ENCODE data around the gene RASA3.
"Not testable (repeated sequence)": the region's sequence is repeated elsewhere in the genome, so short reads cannot be mapped to it uniquely, and the experiment has no call there.

Gene RASA3

DNA sequence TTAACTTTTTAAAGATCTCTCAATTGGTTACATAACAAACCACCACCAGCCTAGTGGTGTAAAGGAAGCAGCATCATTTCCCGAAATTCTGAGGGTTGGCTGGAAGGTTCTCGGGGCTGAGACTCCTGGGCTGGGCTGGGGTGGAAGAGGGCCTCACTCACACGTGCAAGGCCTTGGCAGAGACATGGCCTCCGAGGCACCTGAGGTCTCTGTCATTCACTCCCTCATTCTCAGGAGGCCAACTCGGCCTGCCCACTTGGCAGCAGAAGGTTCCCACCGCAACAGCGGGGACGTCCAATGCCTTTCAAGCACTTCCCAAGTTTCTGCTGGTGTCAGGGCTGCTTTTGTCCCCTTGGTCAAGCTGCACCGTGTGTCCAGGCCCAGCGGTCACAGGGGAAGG lies 18.6 kb upstream of the RASA3 start:
- no peak overlapping the region for H3K4me3 ChIP-seq (ENCODE audit: low read length)
- TF ChIP-seq ZNF274 (IDR thresholded peaks at IDR 0.05; ENCODE audit: low read depth, low read length): no peak

DNA sequence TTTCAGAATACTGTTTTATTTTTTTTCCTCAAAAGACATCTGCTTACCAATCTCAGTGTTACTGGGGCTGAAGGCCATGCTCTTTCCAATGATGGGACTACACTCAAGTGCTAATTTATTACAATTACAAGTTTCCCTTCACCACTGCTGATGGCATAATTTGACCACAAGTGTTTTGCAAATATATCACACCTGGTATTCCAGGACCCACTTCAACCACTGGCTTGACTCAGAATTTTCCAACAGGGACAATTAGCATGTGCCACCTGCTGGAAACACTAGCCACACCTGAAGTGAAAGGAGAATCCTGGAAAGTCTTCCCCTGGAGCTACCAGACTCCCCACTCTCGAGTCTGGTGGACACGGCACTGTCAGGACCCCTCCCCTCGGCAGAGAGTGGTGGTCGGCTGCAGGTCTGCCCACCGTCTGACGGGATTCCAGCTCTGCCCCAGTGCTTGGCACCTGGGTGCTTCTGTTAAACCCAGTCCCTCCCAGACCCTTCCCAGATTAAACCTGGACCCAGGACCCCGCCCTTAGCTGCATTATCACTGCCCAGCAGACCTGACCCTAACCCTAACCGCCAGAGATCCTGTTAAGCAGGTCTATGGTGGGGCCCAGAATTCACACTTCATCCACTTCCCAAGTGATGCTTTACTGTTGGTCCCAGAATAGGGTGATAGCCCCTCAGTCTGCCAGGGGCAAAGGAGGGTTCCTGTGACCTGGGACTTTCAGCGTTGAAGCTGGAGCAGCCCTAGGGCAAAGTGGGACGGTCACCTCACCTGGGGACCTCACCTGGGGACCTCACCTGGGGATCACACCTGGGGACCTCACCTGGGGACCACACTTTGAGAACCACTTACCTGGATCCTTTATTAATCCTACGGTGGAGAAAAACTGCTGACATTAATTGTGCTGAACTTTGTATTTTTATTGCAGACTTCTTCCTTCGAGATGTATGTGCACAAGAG lies 17.6 kb upstream of the RASA3 start:
- no peak for TF ChIP-seq ZNF274 (IDR thresholded peaks at IDR 0.05; ENCODE audit: low read depth, low read length)
- no peak overlapping the region for H3K4me3 ChIP-seq (ENCODE audit: low read length)

DNA sequence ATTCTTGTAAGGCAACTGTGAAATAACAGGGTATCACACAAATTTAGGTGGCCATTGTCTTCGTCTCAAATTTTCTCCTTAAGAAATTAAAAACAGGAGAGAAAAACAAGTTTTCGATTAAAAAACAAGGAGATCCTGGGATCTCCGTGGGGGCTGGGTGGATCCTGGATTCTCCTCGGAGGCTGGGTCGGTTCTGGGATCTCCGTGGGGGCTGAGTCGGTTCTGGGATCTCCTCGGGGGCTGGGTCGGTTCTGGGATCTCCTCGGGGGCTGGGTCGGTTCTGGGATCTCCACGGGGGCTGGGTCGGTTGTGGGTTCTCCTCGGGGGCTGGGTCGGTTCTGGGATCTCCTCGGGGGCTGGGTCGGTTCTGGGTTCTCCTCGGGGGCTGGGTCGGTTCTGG lies 16.5 kb upstream of the RASA3 start:
- not testable (repeated sequence) for H3K4me3 ChIP-seq (ENCODE audit: low read length)

- H3K4me3 ChIP-seq (ENCODE audit: low read length): no peak overlapping the region
- TF ChIP-seq ZNF274 (IDR thresholded peaks at IDR 0.05; ENCODE audit: low read depth, low read length): no peak
Observed at GRCh38 chr13:114148521-114148855, 16.1 kb upstream of the RASA3 start.

DNA sequence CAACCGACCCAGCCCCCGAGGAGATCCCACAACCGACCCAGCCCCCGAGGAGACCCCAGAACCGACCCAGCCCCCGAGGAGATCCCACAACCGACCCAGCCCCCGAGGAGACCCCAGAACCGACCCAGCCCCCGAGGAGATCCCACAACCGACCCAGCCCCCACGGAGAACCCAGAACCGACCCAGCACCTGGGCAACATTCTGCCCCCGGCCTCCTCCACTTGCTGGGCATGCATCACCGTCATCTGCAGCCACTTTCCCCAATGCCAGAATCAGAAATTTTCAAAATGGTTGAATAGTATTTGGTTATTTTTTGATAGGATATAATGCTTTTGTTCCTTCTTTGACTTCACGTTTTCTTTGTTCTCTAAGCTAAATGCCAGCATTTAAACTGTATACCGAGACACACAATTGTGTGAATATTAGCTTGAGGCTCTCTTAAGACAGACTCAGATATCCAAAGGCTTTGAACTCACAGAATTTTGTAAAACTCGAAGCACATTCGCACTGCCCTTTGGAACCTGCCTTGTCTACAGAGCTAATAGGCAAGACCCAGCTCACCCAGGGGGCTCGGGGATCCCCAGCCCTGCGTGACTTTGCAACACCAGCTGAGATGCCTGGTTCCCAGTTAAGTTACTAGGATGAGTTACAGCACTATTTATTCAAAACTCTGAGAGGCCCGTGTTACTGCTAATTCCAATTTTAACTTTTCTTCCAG lies 15.5 kb upstream of the RASA3 start:
- no peak overlapping the region for H3K4me3 ChIP-seq (ENCODE audit: low read length)
- no peak for TF ChIP-seq ZNF274 (IDR thresholded peaks at IDR 0.05; ENCODE audit: low read depth, low read length)

GRCh38 chr13:114146629-114147028 lies 14.2 kb upstream of the RASA3 start:
- TF ChIP-seq ZNF274 (IDR thresholded peaks at IDR 0.05; ENCODE audit: low read depth, low read length): no peak
- H3K4me3 ChIP-seq (ENCODE audit: low read length): no peak overlapping the region

- TF ChIP-seq ZNF274 (IDR thresholded peaks at IDR 0.05; ENCODE audit: low read depth, low read length): no peak
Observed at GRCh38 chr13:114146173-114146572, 13.8 kb upstream of the RASA3 start.

DNA sequence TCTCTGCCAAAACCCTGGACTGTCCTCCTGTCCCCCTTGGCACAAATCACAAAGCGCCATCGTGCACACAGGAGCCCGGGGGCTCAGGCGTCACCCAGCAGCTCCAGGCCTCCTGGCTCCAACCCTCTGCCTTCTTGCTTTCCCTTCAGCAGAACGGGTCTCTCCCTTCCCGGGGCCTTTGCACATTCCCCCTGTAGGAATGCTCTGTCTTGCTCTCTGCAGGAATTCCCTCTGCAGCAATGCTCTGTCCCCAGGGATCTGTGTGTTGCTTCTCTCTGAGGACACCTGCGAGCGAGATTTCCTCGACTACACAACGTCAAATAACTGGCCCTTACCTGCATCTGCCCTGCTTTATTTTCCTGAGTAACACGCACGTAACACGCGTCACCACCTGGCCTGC lies 13.3 kb upstream of the RASA3 start:
- no peak for TF ChIP-seq ZNF274 (IDR thresholded peaks at IDR 0.05; ENCODE audit: low read depth, low read length)
- no peak overlapping the region for H3K4me3 ChIP-seq (ENCODE audit: low read length)

More at GRCh38 chr13:114146173-114146572, 13.8 kb upstream of the RASA3 start:
- H3K4me3 ChIP-seq (ENCODE audit: low read length): no peak overlapping the region

DNA sequence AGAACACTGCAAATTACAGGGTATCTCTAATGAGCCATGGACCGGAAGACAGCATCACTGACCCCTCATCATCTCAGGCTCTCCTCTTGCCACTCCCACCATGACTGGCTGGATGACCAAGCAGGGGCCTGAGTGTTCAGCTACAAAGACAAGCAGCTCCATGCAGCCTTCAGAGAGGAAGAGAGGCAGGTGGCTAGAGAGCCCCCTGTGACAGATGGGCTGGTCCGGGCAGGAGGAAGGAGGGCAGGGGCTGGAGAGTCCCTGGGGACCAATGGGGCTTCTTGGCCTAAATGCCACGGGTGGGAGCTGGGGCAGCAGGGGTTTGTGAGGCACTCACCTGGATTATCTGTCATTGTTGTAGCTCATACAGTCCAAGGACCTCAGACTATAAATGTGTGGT lies 12.8 kb upstream of the RASA3 start:
- no peak overlapping the region for H3K4me3 ChIP-seq (ENCODE audit: low read length)
- no peak for TF ChIP-seq ZNF274 (IDR thresholded peaks at IDR 0.05; ENCODE audit: low read depth, low read length)

DNA sequence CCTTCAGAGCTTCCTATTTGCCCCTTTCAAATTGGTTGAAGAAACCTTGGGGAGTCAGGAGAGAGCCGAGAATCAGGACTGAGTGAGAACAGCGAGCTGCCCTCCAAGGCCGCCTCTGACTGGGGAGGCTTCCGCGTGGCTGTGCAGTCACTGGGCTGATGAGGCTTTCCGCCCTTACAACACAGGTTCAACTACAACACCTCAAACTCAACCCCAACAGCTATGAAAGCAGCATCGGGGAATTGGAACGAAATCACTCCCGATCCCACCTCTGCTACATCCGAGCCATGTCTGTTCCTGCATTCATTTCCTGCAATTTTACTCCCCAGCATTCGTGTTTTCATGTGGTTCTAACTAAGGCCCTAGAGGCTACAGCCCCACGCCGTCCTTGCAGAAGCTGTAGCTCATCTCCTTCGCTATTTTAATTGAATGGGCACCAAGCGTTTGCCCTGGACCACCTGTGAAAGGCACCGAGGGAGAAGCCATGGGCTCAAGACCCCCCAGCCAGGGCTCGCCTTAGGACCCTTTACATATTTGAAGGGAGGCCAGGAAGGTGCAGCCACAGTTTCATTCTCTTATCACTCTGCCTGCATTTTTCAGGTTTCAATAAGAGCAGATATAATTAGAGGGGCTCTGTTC lies 12.3 kb upstream of the RASA3 start:
- H3K4me3 ChIP-seq (ENCODE audit: low read length): no peak overlapping the region

GRCh38 chr13:114143806-114144605 lies 11.6 kb upstream of the RASA3 start:
- no peak for TF ChIP-seq ZNF274 (IDR thresholded peaks at IDR 0.05; ENCODE audit: low read depth, low read length)
- H3K4me3 ChIP-seq (ENCODE audit: low read length): no peak overlapping the region

More for the DNA sequence above, 12.3 kb upstream of the RASA3 start:
- TF ChIP-seq ZNF274 (IDR thresholded peaks at IDR 0.05; ENCODE audit: low read depth, low read length): no peak

DNA sequence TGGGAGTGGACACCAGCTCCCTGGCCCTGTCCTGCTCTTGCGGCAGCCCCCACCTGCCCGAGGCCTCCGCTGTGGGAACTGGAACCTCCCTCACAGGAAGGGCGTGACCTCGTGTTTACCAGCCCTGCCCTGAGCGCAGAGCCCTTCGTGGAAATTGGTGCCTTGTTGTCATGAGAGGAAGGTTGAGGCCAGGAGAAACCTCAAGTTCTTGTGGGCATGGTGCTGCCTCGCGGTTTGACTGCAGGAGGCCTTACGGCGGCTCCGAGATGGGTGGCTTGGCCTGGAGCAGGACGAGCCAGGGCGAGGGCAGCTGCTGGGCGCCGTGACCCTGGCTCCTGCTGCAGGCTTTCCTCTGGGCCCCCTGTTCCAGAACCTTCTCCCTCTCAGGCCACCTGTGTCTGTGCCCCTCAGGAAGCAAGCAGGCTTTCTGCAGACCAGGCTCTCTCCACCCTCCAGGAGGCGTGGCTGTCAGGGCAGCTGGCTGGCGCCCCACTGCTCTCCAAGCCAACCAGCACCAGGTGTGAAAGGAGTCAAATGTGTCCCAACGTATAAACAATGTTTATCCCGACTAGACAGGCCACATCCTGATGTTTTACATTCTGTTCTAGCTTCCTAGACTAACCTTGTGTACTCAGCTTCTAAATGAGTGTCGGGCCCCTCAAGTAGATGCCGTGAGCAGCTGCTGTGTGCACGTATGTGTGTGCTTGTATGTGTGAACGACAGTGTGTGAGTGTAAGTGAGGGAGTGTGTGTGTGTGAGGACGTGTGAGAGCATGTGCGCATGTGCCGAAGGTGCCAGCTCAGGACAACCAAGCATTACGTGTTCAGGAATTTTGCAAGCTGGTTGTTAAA lies 10.4 kb upstream of the RASA3 start:
- TF ChIP-seq ZNF274 (IDR thresholded peaks at IDR 0.05; ENCODE audit: low read depth, low read length): no peak
- H3K4me3 ChIP-seq (ENCODE audit: low read length): no peak overlapping the region

DNA sequence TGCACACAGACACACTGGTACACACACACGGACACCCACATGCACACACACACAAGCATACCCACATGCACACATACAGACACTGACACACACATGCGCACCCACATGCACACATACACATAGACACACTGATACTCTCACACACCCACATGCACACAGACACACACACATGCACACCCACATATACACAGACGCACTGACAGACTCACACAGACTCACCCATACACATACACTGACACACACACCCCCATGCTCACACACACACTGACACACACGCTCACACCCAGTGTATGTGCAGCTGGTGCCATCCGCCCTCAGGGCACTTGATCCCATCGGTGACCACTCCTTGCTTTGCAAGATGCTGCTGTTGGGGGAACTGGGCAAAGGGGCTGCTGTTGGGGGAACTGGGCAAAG lies 9.7 kb upstream of the RASA3 start:
- H3K4me3 ChIP-seq (ENCODE audit: low read length): no peak overlapping the region
- no peak for TF ChIP-seq ZNF274 (IDR thresholded peaks at IDR 0.05; ENCODE audit: low read depth, low read length)
